Activated CD4-positive, CD25-positive, alpha-beta regulatory T cell treated with anti-CD3 and anti-CD28 coated beads, Interleukin-2, amount 50 U/mL, for 72 hours (primary cell): ENCODE results near the gene TADA2A.

Source experiments
- DNase-seq: peaks from one replicate; pipeline ENCODE4 v3.0.0; 2021

The TADA2A gene

DNA sequence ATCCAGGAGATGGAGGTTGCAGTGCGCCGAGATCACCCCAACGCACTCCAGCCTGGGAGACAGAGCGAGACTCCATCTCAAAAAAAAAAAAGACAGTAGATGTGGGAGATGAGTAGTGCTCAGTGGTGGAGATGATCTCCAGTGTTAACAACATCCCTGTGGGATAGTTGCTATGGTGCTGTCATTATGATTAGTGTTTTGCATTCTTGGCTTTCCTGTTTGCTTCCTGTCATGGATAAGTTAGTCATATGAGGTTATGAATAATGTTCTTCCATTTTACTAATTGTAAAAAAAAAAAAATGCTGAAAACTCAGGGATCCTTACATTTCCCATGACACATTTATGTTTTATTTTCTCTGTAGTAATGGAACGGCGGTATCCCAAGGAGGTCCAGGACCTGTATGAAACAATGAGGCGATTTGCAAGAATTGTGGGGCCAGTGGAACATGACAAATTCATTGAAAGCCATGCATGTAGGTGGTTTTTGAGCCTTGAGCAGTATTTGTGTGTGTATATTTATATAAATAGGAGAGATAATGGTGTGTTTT, 58.5 kb downstream of the TADA2A start:
- DNase-seq = no peak

DNA sequence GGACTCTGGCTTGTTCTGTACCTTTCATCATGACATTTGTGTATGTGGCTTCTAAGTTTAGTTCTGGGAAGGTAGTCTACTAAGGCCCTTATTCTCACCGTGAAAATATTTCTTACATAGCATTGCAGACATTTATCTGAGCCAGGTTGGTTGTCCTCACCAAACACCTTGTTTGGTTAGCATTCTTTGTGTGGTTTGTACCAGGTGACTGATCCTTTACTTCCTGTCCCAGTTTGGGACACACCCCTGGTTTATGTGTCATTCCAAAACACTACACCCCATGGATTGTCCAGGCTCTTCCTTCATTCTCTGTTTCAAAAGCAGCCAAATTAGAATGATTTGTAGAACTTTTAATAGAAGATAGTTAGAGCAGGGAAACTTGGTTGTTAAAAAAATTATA, 59.8 kb downstream of the TADA2A start:
- no peak for DNase-seq

DNA sequence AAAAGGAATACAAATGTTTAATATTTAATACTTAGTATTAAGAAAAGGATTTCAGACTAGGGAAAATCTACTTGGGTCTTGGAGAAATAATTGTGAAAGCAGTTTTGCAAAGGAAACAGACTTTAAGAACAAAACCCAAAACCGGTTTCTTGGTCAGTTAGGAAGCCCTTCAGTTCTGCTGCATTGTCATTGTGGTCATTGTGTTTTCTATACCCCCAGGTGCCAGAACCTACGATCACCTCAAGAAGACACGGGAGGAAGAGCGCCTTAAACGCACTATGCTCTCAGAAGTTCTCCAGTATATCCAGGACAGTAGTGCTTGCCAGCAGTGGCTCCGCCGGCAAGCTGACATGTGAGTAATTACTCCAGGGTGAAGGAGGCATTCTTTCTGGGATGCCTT, 63.5 kb downstream of the TADA2A start:
- DNase-seq = no peak

DNA sequence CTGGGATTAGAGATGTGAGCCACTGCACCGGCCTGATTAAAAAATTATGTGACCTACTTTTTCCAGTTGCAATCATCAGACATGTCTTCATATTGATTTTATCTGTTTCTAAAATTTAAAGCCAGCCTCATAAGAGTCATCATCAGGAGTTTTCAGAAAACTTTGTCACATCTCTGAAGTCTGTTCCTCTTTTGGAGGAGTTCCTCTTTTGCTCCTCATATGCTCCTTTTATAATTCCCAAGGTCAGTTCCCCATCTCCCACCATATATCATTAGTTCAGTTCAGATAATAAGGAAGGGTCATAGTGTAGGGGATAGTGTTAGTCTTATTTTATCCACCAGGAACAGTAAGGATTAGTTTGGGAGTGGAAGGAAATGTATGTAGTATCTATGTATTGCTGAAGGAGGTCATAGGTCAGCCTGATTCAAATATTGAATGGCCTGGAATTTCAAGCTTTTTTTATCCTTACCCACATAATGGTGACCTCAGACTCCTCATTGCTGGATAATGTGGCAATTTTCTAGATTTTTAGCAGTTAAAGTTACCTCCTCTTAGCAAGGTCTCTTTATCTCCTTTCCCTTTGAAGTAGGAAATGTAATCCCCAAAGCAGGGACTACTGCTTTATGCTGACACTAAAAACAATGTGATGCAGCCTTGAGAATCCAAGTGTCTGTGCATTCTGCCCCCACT, 69.2 kb downstream of the TADA2A start:
- DNase-seq = no peak

DNA sequence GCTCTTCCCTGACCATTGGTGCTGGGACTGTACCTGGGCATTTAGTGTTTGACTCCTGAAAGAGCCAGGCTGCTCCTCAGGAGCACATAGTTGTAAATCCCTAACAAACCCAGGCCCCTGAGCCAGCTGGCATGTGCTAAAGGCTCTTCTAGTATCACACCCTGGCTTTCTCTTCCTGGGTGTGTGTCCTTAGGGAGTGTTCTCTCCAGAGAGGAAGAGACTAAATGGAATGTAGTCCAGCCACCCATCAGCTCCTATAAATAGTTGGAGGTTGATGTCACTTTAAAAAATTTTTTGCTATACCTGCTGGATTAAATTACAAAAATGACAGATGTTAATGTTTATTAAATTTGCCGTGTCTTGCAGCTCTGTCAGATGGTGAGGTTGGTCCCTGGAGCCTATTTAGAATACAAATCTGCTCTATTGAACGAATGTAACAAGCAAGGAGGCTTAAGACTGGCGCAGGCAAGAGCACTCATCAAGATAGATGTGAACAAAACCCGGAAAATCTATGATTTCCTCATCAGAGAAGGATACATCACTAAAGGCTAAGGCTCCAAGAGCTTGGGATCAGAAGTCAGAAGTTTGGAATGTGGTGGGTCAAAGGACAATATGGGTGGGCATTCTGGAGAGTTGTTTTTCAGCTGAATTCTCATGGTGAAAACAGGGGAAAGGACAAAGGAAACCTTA, 69.9 kb downstream of the TADA2A start:
- no peak for DNase-seq

DNA sequence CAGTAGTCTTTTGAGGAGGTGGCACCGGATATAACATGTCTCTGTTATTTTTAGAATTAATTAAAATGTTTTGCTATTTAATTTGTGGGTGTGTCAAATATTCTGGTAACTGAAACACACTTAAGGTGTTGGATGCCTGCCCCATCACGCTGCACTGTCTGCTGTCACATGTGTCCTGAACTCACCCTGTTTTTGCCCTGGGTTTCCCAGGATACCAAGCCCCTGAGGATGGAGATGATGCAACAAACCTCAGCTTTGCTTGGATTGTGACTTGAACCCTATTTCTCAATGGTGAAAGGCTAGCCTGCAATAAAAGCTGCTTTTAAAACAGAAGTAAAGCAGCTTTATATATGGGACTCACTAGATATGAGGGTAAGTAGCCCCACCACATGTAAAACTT, 71.5 kb downstream of the TADA2A start:
- DNase-seq = no peak

DNA sequence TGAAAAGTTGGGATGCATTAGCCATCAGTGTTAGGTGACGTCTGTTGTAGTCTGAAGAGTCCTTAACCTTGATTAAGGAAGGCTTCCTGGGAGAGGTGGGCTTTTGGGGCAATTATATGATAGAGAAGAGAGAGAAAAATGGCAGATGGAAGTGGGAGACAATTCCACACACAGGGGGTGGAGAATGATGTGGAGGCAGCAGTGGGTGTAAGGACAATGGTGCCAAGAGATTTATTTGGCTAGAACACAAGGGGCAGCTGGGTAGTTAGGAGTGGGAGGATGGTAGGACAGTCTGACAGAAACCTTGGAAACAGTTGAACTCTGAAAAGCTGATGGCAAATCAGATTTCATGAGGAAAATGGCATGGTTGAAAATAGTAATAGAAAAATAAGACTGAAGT, 72.3 kb downstream of the TADA2A start:
- DNase-seq = no peak

DNA sequence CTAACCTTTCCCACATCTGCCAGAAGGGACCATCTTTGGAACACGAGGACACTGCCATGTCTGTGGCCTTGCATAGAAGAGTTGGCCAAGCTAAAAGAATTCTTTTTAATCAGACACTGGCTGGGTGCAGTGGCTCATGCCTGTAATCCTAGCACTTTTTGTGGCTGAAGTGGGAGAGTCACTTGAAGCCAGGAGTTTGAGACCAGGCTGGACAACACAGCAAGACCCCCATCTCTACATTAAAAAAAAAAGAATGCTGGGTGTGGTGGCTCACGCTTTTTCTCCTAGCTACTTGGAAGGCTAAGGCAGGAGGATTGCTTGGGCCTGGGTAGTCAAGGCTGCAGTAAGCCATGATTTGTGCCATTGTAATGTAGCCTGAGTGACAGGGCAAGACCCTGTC, 73.7 kb downstream of the TADA2A start:
- DNase-seq = no peak

DNA sequence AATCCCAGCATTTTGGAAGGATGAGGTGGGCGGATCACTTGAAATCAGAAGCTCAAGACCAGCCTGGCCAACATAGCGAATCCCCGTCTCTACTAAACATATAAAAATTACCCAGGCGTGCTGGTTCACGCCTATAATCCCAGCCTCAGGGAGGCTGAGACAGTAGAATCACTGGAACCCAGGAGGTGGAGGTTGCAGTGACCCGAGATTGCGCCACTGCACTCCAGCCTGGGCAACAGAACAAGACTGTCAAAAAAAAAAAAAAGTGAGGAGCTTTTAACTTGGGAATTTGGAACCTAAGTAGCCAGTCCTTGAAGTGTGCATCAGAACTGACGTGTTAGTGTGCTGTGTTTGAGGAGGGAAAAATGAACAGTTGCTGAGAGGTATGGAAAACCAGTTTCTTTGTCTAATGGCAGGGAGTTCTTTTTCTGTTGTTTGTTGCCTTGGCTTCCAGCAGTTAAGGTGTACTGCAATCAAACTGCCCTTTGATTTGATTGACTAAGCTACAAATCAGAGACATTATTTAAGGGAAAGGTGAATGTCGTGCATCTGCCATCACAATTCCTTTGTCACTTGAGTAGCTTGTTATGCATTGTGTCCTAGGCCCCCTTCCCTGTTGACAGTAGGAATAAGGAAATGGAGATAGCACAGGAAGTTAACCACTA, 74.4 kb downstream of the TADA2A start:
- DNase-seq = no peak

DNA sequence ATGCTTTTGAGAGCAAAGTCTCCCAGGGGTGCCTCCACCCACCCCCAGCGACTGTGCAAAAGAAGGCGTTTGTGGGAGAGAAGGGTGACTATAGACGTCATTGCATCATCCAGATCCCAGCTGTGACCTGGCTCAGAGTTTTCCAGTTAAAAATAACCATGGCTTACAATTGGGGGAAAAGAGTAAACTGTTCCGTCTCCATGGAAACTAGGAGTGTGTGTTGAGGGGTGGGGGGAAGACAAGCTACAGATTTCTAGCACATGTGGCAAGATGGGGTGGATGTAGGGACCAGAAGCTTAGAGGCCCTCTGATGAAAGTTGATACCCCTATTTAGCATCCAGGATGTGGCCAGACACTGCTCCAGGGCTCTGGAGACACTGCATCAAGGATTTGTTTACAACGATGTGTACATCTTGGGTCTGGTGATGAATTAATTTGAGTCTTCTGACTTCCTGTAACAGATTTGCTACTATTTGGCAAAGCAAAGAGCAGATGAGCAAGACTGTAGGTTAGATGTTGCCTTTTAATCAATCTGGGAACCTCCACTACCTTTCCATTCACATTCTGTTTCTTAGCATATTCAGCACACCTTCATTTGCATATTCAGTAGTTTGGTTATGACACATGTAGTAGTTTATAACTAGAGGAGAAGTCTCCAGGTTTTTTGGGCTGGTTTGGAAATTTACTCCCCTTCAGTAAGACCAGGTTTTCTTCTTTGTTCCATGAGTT, 76.8 kb downstream of the TADA2A start:
- DNase-seq = no peak

DNA sequence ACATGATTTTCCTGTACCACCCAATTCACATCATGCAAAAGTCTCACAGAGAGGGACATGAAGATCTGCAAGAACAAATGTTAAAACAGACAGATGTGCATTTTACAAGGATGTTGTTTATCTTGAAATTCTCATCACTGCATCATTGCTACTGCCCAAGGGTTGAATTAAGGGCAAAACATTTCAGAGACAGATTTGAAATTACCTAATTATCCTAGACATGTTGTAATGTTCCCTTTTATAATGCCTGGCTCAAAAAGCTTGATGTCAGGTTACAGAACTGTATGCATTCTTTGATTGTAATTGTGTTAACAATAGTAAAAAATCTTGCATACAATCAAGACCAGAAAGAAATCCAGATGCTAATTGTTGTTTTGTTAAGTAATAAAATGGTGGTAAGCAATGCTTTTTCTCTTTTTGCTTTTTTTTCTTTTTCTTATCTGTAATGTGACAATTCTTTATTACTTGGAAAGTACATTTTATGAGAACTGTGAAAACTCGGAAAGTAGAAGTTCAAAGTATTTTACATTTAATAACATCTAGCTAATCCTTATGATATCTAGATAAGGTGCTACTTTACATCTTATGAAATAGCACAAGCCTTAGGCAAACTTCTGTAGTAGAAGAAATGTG, 79.4 kb downstream of the TADA2A start:
- no peak for DNase-seq

DNA sequence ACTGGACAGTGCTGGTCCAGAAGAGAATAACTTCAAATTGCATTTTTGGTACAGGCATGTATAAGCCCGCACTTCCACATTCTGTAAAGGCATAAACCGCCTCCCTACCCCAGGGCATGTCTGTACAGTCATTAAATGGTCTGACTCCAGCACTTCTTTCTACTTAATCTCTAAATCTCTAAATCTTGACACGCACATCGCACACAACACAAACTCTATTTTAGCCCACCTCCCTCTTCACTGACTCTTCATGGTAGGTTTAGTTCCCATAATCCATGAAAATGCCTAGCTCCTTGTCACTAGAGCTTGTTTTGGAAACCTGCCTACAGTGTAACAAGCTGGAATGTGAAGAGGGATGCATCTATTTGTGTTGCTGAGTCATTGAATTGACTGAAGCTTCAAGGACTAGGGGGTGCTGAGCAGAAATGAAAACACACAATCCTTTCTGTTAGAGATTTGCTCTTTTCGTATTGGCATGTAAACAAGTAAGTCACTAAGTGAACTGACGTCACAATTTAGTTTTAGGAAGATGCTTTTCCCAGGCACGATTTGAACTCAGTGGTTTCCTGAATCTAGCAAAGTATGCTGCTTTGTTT, 81.4 kb downstream of the TADA2A start:
- DNase-seq = no peak

DNA sequence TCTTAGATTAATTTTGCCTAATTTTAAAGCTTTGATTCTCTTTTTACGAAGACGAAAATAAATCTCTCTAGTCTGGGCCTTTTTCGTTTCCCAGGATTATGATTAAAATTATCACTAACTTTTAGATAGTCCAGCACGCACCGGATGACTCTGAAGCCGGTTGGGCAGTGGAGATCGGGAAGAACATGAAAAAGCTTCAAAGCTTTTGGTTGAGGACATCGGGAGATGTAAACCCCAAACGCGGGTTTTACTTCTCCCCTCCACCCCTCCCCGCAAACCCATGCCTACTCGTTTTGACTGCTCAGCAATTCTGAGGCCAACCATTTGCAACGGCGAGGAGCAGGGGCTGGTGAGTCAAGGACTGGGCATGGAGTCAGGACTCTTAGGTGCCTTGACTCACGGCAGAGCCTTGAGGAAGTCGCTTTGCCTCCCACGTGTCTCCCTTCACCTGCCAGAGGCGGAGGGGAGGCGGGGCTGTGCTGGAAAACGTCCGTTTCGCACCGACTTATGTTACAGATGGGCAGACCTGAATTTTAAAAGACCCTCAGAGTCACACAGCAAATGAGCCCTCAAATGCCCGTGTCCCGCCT, 82.0 kb downstream of the TADA2A start:
- peak; percentile 49 for DNase-seq

DNA sequence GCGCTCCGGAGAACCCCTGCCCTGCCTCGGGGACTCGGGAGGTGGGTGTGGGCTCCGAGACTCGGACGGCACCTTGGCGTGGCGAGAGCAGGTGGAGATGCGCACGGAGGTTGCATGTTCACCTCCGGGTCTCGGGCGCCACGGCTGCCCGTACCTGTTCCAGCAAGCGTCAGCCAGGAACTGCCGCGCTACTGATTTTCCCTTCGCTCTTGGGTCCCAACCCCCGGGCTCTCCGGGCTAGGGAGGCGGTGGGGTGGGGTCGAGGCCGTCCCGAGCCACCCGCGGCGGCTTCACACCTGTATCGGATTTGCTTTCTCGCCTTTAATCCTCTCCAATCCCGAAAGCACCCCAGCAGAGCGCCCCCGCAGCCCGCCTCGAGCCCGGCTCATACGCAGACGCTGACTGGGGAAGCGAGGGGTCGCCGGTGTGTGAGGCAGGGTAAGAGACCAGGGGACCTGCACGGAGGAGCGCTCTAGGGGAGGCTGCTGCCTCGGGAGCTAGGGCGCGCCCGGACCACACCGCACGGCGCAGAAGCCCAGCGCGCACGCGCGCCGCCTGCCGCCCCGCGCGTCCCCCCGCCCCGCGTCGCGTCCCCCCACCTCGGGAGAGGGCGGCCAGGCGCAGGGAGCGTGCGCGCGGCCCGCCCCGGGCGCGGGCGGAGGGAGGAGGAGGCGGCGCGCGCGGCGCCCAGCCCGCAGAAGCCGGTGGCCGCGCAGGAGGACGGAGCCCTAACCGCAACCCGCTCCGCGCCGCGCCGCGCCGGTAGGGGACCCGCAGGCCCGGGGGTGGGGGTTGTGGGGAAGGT, 82.7 kb downstream of the TADA2A start, which contains the start of gene DUSP14:
Gene DUSP14, plus strand, starts transcription at position 695 of the 805 bp plus-strand sequence. CDS start 22,382 bp downstream, outside the sequence.
- peak; percentile 70 for DNase-seq

DNA sequence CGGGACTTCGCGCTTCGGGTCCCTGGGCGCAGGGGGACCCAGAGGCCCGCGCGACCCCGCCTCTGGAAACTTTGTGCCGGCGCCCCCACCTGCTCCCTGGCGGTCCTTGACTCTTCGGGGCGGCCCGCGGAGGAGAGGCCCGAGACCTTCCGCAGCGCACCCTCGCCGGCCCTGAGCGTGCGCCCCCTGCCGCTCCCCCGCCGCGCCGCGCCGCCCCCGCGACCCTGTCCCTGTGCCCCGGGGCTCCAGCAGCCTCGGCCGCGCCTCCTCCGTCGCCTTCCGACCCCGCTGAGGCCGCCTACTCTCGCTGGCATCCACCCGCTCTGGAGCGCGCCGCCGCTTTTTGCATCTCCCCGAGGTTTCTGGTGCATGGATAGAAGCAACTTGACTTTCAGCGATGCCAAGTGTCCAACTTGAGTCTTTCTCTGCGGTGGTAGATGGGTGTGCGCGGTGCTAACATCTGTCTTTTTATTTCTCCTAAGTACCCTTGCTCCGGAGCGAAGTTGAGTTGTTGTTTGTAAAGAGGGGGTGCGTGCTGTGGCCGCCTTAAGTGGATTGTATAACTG, 83.4 kb downstream of the TADA2A start:
- peak; percentile 62 for DNase-seq

DNA sequence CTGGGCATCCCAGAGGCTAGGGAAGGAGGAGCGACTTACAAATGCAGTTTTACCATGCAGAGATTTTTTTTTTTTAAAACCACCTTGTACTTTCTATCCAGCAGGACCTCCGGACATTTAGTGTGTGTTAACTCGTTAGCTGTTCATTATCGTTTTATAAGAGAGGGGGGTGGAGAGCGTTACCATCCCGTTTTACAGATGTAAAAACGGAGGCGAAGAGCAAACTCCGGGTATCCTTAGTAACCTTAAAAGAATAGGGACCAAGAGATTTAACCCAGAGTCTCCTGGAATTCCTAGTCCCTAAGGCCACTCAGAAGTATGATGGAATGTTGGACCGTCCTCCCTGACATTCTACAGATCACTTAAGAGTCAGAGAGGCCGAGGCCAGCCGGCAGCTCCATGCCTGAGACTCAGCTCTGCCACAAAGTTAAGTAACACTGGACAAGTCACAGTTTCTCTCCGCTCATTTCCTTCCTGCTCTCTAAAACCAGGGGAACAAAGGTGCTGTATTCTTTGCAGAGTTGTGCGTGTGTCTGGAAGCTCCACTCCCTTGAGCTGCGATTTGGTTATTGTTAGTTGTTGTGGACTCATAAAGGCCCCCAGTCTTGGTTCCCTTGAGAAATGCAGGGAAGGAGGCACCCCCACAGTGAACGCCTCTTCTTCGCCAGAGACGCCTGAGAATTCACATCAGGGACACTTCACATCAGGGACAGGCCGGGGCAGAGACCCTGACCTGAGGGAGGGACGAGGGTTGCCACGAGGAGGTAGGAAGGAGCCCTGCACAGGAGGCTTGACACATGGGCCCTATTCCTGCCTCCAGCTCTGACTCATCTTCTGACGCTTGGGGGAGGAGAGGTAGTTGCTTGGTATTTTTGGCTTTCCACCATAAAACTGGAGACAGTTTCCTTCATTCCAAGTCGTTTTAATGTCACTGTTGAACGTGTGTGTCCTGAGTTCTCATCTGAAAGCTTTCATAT, 84.2 kb downstream of the TADA2A start:
- no peak for DNase-seq

DNA sequence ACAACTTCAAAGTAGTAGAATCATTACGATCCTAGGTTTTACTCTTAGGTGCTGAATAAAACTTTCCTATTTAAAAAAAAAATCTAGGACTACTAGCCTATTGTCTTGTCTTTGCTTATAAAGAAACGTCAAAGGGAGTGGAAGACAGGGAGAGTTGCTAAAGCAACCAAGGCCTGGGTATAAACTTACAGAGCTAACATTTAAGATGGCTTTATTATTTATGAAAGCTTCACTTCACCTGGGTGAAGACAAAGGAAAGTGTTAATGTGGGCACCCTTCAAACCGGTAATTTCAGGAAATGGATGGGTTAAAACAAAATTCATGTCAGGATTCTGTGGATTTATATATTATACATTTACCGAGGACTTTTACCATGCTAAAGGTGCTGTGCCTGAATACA, 85.5 kb downstream of the TADA2A start:
- no peak for DNase-seq

DNA sequence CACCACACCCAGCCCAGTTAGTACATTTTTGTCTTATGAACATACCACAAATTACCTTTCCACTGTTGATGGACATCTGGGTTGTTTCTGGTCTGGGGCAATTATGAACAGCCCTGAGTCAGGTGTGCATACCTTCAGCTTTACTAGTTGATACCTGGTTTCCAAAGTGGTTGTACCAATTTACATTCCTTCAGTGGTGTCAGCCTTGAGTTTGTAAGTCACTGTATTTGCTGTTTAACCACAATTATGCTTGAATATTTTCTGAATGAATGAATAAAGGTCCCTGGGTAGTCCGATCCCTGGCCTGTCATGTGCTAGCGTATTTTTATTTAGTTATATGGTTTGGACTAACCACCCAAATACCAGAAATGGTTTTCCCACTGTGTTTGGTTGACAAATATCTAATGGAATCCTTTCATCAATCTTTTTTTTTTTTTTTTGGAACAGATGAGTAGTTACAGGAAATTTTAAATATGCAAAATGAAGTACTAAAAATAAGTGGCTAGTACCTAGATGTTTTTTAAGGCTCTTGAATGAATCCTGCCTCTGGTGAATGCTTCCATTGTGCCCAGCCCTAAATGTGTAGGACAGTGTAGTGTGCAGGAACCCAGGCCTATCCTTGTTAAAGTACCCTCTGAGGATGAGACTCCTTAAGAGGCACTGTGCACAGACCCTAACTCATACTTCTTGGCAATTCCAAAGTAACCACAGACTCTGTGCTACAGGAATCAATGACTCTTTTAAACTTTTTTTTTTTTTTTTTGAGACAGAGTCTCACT, 86.8 kb downstream of the TADA2A start:
- no peak for DNase-seq
